HL-60 (cell line): Measurements from ENCODE around the gene MYLK4.

Experiments used
- DNase-seq, 2 experiments: peaks; one replicate each; pipeline ENCODE4 v3.0.0-alpha.2; 2010 to 2020; ENCODE audit warnings: low read depth in 1 of 2, low spot score in 1 of 2
- H3K27ac ChIP-seq: fragments of 250-450 bp; sonication (Bioruptor Pico); replicated peaks from 2 replicates; pipeline ENCODE4 v1.5.1; 2020; ENCODE audit warnings: mild to moderate bottlenecking, moderate library complexity
- H3K27me3 ChIP-seq: fragments of 250-450 bp; sonication (Bioruptor Pico); 2 replicates; pipeline ENCODE4 v1.5.1; 2021; ENCODE audit warnings: mild to moderate bottlenecking, moderate library complexity; ENCODE audit not compliant: insufficient read depth, poor library complexity, severe bottlenecking
- H3K4me3 ChIP-seq: replicated peaks from 2 replicates; pipeline ENCODE4 v1.5.1; 2011; ENCODE audit warnings: mild to moderate bottlenecking, control low read depth, low read length; ENCODE audit not compliant: insufficient read depth
- CTCF ChIP-seq: IDR thresholded peaks from one replicate; pipeline ENCODE4 v1.5.1; 2011; ENCODE audit warnings: low read length, control low read depth, inconsistent platforms; ENCODE audit not compliant: insufficient read depth
- GABPA ChIP-seq: IDR thresholded peaks from 2 replicates; pipeline ENCODE4 v1.6.1; 2012; ENCODE audit warnings: low read depth
- POLR2AphosphoS5 ChIP-seq: IDR thresholded peaks from 2 replicates; pipeline ENCODE4 v1.6.1; 2012; ENCODE audit warnings: low read depth
- REST ChIP-seq: IDR thresholded peaks from 2 replicates; pipeline ENCODE4 v1.6.1; 2012; ENCODE audit warnings: low read depth; ENCODE audit not compliant: insufficient replicate concordance
- SPI1 ChIP-seq: IDR thresholded peaks from 2 replicates; pipeline ENCODE4 v1.6.1; 2012; ENCODE audit warnings: low read depth, mild to moderate bottlenecking, borderline replicate concordance

The MYLK4 gene

GRCh38 chr6:2623295-2623694 is 127.4 kb downstream of the MYLK4 start:
- no peak overlapping the region for H3K27ac ChIP-seq
- DNase-seq, result no peak
- TF ChIP-seq SPI1, result no peak
- no peak for TF ChIP-seq REST
- no peak for TF ChIP-seq CTCF
- TF ChIP-seq GABPA, result no peak
- TF ChIP-seq POLR2AphosphoS5, result no peak
- no peaks in the 10 kb centered on the region for H3K27me3 ChIP-seq
- H3K4me3 ChIP-seq, result no peak overlapping the region

- TF ChIP-seq SPI1, result no peak
- no peak for TF ChIP-seq GABPA
- no peak for TF ChIP-seq REST
- no peak for TF ChIP-seq CTCF
- no peak for TF ChIP-seq POLR2AphosphoS5
- Histone ChIP-seq H3K4me3 (no peak overlapping the region), H3K27me3 (no peaks in the 10 kb centered on the region), H3K27ac (no peak overlapping the region)
- DNase-seq, result no peak
These were observed 128.1 kb downstream of the MYLK4 start for GRCh38 chr6:2622671-2623070.

- TF ChIP-seq REST, result no peak
- TF ChIP-seq SPI1, result no peak
- no peak for TF ChIP-seq CTCF
- TF ChIP-seq GABPA, result no peak
- no peak for TF ChIP-seq POLR2AphosphoS5
- DNase-seq, result no peak
- H3K27me3 ChIP-seq, result no peaks in the 10 kb centered on the region
- no peak overlapping the region for H3K4me3 ChIP-seq
- no peak overlapping the region for H3K27ac ChIP-seq
These were observed 131.1 kb downstream of the MYLK4 start for GRCh38 chr6:2619651-2620050.
